Measurements from ENCODE around the gene ASPDH. TPM values are rescaled to one million over a fixed set of nuclear protein-coding genes. Genes with fewer than 3 reads are reported as not detected.

ASPDH gene
- total RNA-seq, 2 experiments from 2014 or later, result not detected

GRCh38 chr19:50555033-50555432, 41.3 kb upstream of the ASPDH start:
- ATAC-seq, result no peak
- no peak for TF ChIP-seq CTCF (IDR thresholded peaks at IDR 0.05)
- no peak overlapping the region for H3K4me3 Mint-ChIP-seq
- H3K27ac Mint-ChIP-seq, result no peak overlapping the region
- H3K9me3 Mint-ChIP-seq, result no peaks in the 10 kb centered on the region
- H3K36me3 Mint-ChIP-seq (ENCODE audit: low read depth), result no peaks in the 10 kb centered on the region
- H3K4me1 Mint-ChIP-seq (ENCODE audit: low read depth), result peaks cover 7% of the 10 kb centered on the region
- DNase-seq, result no peak
- ChIA-PET CTCF (interaction anchor here (1.3 to 4.9 kb wide), 5 partner anchors 13 to 354 kb away, joined by 4 to 60 read pairs (median 7); no protein-coding TSS in a partner anchor), POLR2A (no interaction called here)
- intact Hi-C loops (cut with micrococcal nuclease), result no loop called here
- H3K27me3 Mint-ChIP-seq, result peaks cover 55% of the 10 kb centered on the region

- DNase-seq (no peak), ATAC-seq (no peak)
- no peak for TF ChIP-seq CTCF (IDR thresholded peaks at IDR 0.05)
- Mint-ChIP-seq H3K27ac (no peak overlapping the region), H3K36me3 (ENCODE audit: low read depth) (no peaks in the 10 kb centered on the region), H3K4me1 (ENCODE audit: low read depth) (peaks cover 7% of the 10 kb centered on the region), H3K27me3 (peaks cover 61% of the 10 kb centered on the region), H3K4me3 (no peak overlapping the region), H3K9me3 (no peaks in the 10 kb centered on the region)
- ChIA-PET POLR2A (no interaction called here), CTCF (interaction anchor here (4.9 kb wide), 1 partner anchor 16 kb away, joined by 60 read pairs; no protein-coding TSS in a partner anchor)
- intact Hi-C loops (cut with micrococcal nuclease), result no loop called here
These were observed 40.5 kb upstream of the ASPDH start for GRCh38 chr19:50554212-50554611.

- intact Hi-C loops (cut with micrococcal nuclease), result no loop called here
- no peak overlapping the region for H3K4me3 Mint-ChIP-seq
- peaks cover 60% of the 10 kb centered on the region for H3K27me3 Mint-ChIP-seq
- TF ChIP-seq CTCF (IDR thresholded peaks at IDR 0.05), result no peak
- ChIA-PET CTCF (interaction anchor here (4.9 kb wide), 1 partner anchor 15 kb away, joined by 60 read pairs; no protein-coding TSS in a partner anchor), POLR2A (no interaction called here)
- H3K4me1 Mint-ChIP-seq (ENCODE audit: low read depth), result peaks cover 7% of the 10 kb centered on the region
- DNase-seq, result no peak
- H3K9me3 Mint-ChIP-seq, result no peaks in the 10 kb centered on the region
- no peak overlapping the region for H3K27ac Mint-ChIP-seq
- H3K36me3 Mint-ChIP-seq (ENCODE audit: low read depth), result no peaks in the 10 kb centered on the region
- no peak for ATAC-seq
These were observed 39.5 kb upstream of the ASPDH start for GRCh38 chr19:50553134-50553703.

- ChIA-PET POLR2A (no interaction called here), CTCF (no interaction called here)
- no peak for TF ChIP-seq CTCF (IDR thresholded peaks at IDR 0.05)
- Mint-ChIP-seq H3K36me3 (ENCODE audit: low read depth) (no peaks in the 10 kb centered on the region), H3K27me3 (peaks cover 56% of the 10 kb centered on the region), H3K4me1 (ENCODE audit: low read depth) (peaks cover 7% of the 10 kb centered on the region), H3K27ac (no peak overlapping the region), H3K4me3 (no peak overlapping the region), H3K9me3 (no peaks in the 10 kb centered on the region)
- ATAC-seq (no peak), DNase-seq (no peak)
- intact Hi-C loops (cut with micrococcal nuclease), result no loop called here
These were observed 38.8 kb upstream of the ASPDH start for GRCh38 chr19:50552540-50552939.

GRCh38 chr19:50551715-50552187, 38.0 kb upstream of the ASPDH start:
- Mint-ChIP-seq H3K4me1 (ENCODE audit: low read depth) (peaks cover 7% of the 10 kb centered on the region), H3K27ac (no peak overlapping the region), H3K9me3 (no peaks in the 10 kb centered on the region), H3K27me3 (peaks cover 52% of the 10 kb centered on the region), H3K4me3 (no peak overlapping the region), H3K36me3 (ENCODE audit: low read depth) (no peaks in the 10 kb centered on the region)
- intact Hi-C loops (cut with micrococcal nuclease), result no loop called here
- DNase-seq, result no peak
- ChIA-PET POLR2A (no interaction called here), CTCF (no interaction called here)
- no peak for ATAC-seq
- TF ChIP-seq CTCF (IDR thresholded peaks at IDR 0.05), result no peak
